Stimulated activated CD4-positive, alpha-beta T cell treated with anti-CD3 and anti-CD28 coated beads, TNF-alpha, amount 100 ng/mL, for 24 hours (primary cell): ENCODE data around the gene SPATA31D4.
"Not testable (repeated sequence)": the region's sequence is repeated elsewhere in the genome, so short reads cannot be mapped to it uniquely, and the experiment has no call there.

Source experiments
- DNase-seq, 3 experiments: peaks; one replicate each; pipeline ENCODE4 v3.0.0-alpha.2; 2020; ENCODE audit warnings: low read depth in 3 of 3

SPATA31D4 gene

DNA sequence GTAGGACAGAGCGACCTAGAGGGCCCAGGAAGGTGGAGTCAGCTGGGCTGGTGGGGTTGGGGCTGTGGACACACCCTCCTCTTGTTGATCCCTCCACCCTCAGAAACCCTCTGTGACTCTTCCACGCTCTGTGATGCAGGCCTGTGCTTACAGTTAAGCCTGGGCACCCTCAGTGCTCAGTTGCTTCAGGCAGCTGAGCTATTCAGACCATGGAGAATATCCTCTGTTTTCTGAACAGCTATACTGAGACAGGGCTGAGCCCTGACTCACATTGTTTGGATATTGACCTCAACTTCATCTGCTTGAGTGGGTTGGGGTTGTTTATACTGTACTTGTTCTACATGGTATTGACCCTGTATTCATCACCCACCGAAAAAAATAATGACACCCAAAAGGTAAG is at the start of gene SPATA31D4:
Gene SPATA31D4 (plus strand): TSS at position 124 of the 400 bp plus-strand sequence. CDS start 86 bp downstream, at position 210.
- DNase-seq, result not testable (repeated sequence)

DNA sequence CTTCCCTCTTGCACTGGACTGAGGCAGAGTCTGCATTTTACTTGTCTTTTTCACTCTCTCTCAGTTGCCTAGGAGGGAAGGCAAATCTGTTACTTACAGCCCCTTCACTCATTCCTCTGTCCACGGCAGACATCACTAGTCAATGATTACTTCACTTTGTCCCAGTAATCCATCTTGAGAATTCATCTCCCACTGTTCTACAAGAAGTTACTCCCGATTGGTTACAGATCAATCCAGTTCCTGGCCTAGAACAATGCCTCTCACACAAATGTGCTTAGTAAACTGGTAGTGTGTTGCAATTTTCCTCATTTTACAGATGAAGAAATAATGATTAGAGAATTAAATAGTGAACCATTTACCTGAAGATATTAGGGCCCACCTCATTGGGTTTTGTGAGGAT is 49.7 kb upstream of the SPATA31D4 start:
- DNase-seq, result no peak

DNA sequence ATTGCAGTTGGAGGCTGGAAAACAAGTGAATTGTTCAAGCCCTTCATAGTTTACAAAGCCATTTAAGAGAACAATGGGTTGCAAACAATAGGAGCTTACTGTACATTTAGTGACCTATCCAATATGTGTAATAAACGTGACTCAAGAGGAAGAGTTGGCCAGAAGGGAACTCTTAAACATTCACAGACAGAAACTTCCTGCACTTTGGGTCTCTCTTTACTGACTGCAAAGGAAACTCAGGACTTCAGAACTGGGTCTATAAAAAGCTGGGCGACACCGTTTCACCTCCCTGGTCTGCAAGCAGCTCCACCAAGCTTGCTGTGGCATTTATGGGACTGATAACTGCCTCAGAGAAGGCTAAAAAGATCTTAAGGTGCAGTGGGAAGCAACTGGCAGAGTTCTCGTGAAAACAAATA is 48.7 kb upstream of the SPATA31D4 start:
- no peak for DNase-seq

DNA sequence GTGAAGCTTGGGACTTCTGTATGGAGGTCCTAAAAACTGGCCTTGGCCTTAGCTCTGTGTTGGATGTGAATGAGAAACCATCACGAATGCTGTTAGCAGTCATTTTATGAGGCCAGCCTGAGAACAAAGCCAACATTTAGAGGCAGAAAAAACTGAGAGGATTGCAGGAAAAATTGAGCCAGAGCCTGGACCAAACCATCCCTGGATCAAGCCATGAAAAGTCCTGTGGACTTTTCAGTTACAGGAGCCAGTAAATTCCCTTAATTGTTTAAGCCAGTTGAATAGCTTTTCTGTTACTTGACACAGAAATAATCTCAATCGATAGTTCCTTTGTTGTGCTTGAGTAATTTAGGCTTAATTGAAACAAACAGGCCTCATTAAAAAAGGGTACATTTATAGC is 42.6 kb upstream of the SPATA31D4 start:
- no peak for DNase-seq

DNA sequence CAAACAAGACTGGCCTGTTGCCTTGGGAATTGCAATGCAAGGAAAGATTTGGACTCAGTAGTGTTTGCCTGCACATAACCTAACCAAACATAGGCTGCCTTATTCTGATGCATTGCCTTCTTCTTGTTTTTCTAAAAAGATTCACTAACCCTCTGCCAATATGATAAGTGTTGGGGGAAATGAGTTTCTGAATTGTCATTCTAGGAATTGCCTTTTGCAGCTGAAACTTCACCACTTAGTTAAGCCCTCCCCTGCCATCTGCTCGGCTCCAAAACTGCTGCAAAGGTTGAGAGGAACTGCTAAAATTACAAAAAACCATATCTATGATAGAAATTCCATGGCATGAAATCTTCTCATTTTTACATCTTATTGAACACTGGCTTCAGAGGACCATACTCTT is 41.6 kb upstream of the SPATA31D4 start:
- no peak for DNase-seq

DNA sequence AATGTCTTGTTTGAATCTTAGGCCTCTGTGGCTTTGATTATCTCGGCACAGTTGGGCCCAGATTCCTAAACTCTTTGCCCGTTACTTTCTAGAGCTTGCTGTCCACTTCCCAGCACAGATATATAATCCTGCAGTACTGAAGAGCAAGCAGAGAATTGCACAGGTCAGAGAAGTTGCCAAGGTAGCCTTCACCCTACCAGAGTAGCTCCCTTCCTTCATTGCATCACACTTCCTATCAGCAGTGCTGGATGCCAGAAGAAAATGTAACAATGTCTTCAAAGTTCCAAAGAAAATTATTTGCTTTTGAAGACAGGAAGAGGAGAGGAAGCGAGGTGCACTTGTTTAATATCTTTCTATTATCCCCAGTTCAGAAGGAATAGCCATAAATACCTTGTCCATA is 38.1 kb upstream of the SPATA31D4 start:
- DNase-seq, result no peak

DNA sequence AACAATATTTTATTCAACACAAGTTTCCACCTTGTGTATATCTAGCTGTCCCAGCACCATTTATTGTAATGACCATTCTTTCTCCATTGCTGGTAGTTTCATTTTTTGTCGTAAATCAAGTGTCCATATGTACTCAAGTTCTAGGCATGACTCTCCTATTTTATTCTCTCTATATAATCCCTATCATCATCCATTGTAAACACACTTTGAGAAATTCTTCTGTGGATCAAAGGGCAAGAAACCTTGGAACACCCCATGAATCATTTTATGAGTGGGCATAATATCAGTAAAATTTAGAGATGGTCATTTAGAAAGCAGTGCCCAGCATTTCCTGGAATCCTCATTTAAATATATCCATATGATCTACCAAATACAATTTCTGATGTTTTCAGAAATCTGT is 35.8 kb upstream of the SPATA31D4 start:
- DNase-seq, result no peak

DNA sequence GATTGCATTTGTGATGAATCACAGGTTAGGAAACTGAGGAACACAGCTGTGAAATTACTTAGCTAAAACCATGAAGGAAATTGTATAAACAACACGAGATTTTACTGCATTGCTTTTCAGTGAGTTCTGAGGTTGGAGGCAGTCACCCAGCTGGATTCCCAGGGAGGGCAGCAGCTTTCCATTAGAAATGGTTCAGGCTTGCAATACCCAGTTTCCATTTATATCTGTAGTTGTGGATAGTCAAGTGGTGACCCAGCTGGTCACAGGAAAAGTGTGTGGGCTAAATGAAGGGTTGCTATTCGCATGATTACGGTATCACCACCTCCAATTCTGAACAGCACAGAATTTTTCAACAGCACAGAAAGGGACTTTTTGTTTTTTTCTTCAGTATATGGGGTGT is 34.3 kb upstream of the SPATA31D4 start:
- DNase-seq, result no peak

DNA sequence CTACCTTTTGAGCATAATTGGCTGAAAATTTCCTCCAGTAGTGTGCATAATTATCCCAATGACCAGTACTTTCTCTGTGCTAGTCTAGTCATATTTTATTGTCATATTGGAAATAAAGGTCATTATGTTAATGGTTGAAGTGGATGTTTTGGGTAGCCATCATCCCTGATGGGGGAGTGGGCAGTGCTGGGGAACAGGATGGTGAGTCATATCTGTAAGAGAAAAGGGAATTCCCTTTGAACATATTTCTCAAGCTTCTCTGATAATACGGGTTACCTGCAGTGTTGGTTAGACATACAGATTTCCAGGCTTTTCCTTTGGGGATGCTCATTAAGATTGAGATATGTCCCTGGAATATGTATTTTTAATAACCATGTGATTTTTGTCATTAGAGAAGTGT is 33.3 kb upstream of the SPATA31D4 start:
- DNase-seq, result no peak

DNA sequence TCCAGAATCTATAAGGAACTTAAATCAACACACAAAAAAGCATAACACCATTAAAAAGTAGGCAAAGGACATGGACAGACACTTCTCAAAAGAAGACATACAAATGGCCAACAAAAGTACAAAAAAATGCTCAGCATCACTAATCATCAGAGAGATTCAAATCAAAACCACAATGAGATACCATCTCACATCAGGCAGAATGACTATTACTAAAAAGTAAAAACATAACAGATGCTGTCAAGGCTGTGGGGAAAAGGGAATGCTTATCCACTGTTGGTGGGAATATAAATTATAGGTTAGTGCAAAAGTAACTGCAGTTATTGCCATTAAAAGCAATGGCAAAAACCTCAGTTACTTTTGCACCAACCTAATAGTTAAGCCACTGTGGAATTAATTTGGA is 32.2 kb upstream of the SPATA31D4 start:
- DNase-seq, result no peak

DNA sequence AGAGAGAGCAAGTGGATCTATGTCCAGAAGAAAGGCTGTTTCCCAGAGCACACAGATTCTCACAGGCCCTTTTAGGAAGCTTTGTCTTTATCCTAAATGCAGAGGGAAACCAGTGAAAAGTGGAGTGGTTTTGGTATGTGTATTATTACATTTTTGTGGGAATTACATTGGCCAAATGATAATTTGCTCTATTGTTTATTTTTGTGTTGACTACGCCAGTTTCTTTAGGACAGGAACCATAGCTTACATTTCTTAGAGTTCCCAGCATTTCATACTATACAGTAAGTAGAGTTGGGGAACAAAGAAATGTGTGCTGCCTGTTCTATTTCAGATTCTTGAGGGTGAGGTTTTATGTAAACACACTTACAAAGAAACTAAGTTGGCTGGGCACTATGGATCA is 29.4 kb upstream of the SPATA31D4 start:
- no peak for DNase-seq

DNA sequence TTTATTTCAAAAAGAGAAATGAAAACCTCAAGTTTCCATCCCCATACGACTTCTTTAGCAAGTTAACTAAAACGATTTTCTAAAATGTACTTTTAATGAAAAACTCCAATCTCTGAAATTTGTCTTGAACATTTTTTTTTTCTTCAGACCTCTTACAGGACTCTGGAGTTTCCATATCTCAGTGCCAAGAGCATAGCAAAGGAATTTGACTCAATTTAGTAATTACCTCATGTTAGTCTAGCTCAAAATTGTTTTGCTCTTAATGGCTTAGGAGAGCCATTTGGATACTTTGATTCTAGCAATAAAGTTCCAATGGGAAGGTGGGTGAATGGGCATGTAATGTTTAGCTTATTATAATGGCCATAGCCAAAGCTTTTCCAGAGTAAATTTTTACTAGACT is 26.0 kb upstream of the SPATA31D4 start:
- DNase-seq, result no peak

DNA sequence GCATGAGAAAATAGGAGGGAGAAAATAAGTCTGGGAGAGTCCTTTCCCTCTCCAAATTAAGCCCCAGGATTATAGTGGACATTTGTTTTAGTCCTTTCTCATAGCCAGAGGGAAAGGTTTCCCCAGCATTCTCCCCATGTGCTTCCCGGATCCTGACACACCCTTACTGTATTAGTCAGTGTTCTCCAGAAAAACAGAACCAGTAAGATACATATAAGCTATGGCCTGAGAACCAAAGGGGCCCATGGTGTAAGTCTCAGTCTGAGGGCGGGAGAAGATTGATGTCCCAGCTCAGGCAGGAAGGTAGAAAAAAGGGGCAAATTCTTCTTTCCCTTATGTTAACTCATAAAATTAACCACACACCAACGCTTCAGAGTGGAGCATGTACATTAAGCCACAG is 25.6 kb upstream of the SPATA31D4 start:
- DNase-seq, result no peak

DNA sequence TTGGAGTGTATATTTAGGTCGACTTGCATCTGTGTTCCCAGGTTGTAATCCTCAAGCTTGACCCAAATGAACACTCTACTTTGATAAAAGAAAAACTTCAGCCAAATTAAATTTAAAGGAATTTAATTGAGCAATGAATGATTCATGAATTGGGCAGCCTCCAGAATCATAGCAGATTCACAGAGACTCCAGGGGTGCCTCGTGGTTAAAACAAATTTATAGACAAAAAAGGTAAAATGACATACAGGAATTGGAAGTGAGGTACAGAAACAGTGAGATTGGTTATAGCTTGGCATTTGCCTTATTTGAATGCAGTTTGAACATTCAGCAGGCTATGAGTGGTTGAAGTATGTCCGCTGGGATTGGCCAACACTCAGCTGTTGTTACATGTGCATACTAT is 21.6 kb upstream of the SPATA31D4 start:
- DNase-seq, result no peak

DNA sequence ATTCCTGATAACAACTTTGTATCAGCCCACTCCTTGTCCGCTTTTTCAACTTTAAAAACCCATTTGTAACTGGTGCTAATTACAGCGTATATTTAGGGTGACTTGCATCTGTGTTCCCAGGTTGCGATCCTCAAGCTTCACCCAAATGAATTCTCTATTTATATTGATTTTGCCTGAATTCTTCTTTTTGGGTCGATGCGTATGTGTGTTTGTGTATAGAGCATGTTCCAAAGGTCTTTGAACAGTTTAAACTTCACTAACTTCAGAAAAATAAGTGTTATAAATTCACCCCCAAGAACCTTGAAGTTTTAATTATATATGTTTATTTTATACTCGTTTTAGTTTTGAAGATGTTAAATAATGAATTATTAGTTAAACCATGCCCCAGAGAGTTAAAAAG is 16.1 kb upstream of the SPATA31D4 start:
- DNase-seq, result no peak

DNA sequence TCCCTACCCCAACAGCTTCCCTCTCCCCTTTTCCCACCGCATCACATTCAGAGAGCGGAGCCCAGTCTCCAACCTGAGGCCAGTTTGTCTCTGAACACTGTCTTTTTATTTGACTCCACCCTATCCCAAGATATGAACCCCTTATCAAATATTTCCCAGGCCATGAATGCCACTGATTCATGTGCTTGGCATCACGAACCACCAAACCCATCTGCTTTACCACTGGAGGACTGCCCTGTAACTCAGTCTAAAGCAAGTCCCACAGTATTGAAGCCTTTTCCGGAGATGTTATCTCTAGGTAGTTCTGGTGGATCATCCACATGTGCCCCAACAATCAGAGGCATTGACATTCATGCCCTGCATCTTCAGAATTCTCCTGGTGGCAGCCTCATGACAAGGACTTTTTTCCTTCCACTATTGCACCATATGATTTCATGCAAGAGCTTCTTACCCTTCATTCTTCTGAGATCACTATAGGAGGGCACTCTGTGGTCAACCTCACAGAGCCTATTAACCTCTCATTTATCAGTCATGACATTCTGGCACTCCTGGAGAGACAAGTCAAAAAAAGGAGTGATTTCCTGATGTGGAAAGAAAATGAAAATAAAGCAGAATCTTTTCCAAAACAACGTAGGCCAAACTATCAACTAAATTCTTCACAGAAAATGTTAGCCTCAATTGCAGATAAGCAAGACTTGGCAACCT is 12.3 kb upstream of the SPATA31D4 start:
- DNase-seq, result no peak

DNA sequence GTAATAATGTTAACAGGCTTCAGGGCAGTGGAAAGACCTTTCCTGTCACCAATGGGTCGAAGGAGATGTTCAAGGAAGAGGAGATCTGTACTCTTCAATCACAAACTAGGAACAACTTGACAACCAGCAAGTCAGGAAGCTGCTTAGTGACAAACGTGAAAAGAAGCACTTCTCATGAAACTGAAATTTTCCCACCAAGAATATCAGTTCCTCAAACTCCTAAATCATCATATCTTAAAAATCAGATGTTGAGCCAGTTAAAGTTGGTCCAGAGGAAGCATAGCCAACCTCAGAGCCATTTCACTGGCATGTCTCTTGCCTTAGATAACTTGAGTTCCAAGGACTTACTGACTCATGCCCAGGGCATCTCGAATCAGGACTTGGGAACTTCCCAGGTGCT is 9.7 kb upstream of the SPATA31D4 start:
- DNase-seq, result not testable (repeated sequence)

DNA sequence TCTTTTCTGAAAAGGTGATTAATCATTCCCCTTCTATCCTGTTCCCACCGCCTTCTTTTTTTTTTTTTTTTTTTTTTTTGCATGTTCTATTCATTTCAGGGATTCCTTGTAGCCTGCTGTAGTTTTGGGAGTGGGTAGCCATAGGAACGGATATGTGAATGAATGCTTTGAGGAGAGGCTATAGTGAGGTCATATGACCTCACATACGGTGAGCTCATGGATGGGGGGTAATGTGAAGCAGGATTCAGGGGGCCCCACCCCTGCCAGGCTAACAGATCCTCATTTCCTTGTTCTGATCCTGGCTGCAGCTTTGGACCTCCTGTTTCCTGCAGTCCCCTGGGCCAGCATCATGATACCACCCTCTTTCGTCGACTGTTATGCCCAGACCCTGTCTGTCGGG is 1.9 kb downstream of the SPATA31D4 start:
- DNase-seq, result not testable (repeated sequence)

DNA sequence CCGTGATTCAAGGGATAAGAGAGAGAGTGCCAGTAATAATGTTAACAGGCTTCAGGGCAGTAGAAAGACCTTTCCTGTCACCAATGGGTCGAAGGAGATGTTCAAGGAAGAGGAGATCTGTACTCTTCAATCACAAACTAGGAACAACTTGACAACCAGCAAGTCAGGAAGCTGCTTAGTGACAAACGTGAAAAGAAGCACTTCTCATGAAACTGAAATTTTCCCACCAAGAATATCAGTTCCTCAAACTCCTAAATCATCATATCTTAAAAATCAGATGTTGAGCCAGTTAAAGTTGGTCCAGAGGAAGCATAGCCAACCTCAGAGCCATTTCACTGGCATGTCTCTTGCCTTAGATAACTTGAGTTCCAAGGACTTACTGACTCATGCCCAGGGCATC is 5.3 kb downstream of the SPATA31D4 start:
- DNase-seq, result not testable (repeated sequence)

DNA sequence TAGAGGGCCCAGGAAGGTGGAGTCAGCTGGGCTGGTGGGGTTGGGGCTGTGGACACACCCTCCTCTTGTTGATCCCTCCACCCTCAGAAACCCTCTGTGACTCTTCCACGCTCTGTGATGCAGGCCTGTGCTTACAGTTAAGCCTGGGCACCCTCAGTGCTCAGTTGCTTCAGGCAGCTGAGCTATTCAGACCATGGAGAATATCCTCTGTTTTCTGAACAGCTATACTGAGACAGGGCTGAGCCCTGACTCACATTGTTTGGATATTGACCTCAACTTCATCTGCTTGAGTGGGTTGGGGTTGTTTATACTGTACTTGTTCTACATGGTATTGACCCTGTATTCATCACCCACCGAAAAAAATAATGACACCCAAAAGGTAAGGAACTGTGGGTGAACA is 15.2 kb downstream of the SPATA31D4 start, which contains the start of gene SPATA31D3:
Gene SPATA31D3 (plus strand): TSS at position 108 of the 400 bp plus-strand sequence. CDS start 86 bp downstream, at position 194.
- not testable (repeated sequence) for DNase-seq

DNA sequence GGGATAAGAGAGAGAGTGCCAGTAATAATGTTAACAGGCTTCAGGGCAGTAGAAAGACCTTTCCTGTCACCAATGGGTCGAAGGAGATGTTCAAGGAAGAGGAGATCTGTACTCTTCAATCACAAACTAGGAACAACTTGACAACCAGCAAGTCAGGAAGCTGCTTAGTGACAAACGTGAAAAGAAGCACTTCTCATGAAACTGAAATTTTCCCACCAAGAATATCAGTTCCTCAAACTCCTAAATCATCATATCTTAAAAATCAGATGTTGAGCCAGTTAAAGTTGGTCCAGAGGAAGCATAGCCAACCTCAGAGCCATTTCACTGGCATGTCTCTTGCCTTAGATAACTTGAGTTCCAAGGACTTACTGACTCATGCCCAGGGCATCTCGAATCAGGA is 20.4 kb downstream of the SPATA31D4 start:
- DNase-seq, result not testable (repeated sequence)

DNA sequence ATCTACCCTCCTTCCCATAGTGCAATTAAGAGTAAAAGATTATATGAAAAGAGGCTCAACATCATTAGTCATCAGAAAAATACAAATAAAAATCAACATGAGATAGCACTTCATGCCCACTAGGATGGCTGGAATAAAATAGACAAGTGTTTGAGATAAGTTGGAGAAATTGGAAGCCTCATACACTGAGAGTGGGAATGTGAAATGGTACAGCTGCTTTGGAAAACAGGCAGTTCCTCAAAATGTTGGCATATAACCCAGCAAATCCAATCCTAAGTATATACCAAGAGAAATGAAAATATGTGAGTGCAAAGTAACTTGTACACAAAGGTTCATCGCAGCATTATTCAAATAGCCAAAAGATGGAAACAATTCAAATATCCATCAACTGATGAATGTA is 24.9 kb downstream of the SPATA31D4 start:
- DNase-seq, result no peak

DNA sequence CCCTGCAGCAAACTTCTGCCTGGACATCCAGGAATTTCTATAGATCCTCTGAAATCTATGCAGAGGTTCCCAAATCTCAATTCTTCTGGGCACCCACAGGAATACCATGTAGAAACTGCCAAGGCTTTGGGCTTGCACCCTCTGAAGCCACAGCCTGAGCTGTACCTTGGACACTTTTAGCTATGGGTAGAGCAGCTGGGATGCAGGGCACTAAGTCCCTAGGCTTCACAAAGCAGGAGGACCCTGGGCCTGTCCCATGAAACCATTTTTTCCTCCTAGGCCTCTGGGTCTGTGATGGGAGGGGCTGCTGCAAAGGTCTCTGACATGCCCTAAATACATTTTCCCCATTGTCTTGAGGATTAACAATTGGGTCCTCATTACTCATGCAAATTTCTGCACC is 27.4 kb downstream of the SPATA31D4 start:
- no peak for DNase-seq
